GM08714 (cell line): ENCODE results near the gene WWP2.

Experiments used
- H3K4me3 ChIP-seq: fragments of 200-500 bp; sonication (Bioruptor generic); 2 replicates; pipeline ENCODE4 v1.5.1; 2014; ENCODE audit warnings: mild to moderate bottlenecking, low read length, inconsistent platforms
- ZNF274 ChIP-seq: IDR thresholded peaks from 2 replicates; pipeline ENCODE4 v1.6.1; 2012; ENCODE audit warnings: mild to moderate bottlenecking, low read depth, low read length

WWP2 gene

DNA sequence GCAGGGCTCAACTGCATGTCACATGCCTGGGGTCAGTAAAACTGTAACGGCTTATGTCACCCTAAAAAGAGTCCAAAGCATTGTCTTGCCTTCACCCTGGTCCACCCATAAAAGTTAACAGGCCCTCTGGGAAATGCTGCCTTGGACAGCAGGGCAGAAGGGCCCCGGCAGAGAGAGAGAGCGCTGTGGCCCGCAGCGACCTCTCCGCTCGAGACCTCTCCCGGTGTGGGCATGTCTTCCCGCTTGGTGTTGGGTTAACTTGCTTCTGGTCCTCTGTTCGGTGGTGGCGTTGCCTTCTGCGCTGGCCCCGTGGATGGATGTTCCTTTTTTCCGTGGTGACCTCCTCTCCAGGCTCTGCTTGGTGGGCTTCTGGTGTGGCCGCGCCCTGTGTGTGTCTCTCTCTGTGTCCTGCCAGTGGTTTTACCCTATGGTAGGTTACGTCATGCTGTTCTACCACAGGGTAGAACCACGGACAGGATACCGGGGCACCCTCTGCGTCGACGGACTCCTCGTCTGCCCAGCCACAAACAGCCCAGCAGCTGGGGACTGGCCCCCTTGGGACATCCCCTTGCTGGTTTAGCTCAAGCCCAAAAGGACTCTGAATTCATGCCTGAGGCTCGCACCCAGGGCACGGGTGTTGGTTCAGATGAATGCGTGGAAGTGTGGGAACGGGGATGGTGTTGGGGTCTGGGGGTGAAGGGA, 170.7 kb downstream of the WWP2 start:
- no peak for TF ChIP-seq ZNF274
- H3K4me3 ChIP-seq, result no peak overlapping the region

DNA sequence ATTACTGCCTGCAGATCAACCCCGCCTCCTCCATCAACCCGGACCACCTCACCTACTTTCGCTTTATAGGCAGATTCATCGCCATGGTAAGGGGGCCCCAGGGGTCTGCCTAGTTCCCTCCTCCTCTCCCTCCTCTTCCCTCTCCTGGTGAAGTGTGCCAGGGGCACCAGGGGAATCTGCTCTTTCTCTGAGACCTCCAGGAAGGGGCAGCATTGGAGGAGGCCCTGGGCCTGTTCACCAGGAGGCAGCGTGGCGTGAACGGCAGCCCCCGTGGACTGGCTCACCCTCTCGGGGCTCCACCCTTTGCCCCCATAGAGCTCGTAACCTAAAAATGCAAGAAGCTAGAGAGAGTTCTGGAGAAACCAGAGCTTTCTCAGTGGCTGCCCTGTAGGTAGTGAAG, 171.9 kb downstream of the WWP2 start:
- no peak for TF ChIP-seq ZNF274
- no peak overlapping the region for H3K4me3 ChIP-seq

DNA sequence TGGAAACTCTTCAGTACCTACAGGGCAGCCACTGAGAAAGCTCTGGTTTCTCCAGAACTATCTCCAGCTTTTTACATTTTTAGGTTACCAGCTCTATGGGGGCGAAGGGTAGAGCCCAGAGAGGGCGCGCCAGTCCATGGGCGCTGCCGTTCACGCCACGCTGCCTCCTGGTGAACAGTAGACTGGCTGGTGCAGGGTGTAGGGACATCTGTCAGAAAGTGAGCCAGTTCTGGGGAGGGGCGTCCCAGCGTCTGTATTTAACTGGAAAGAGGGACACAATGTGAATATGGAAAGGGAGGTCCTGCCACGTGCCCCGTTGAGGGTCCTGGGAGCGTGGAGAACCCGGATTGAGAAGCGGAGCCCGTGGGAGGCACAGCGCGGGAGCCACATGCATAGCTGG, 172.6 kb downstream of the WWP2 start:
- no peak for TF ChIP-seq ZNF274
- no peak overlapping the region for H3K4me3 ChIP-seq

DNA sequence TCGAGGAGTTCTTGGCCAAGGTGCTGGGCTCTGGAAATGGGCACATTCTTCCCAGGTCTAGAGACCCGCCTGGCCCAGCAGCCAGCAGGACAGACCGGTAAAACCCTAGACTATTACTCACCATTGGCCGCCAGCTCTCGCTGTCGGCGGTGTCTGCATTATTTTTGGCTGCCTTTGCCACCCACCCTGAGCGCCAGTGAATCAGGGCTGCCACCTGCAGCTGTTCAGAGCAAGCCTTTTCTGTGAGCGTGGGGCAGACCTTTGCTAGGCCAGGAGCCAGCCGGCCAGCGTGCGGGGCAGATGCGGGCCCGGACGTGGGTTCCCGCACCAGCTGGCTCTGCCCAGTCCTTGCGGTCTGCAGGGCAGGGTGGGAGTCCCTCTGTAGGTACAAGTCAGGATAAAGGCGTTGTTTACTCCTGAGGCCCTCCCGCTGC, 173.2 kb downstream of the WWP2 start:
- H3K4me3 ChIP-seq, result no peak overlapping the region

DNA sequence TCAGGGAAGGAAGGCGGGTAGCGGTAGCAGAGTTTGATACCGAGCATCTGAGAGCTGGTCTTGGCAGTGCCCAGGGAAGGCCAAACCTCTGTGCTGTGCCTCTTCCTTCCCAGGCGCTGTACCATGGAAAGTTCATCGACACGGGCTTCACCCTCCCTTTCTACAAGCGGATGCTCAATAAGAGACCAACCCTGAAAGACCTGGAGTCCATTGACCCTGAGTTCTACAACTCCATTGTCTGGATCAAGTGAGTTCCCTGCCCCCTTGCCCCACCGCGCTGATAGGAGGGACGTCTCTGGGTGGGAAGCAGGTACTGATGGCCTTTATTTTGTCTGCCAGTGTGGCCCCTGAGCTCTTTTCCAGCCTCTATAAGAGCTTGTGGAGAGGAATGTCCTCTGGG, 173.6 kb downstream of the WWP2 start:
- no peak overlapping the region for H3K4me3 ChIP-seq
- TF ChIP-seq ZNF274, result no peak

More for the DNA sequence above, 173.2 kb downstream of the WWP2 start:
- TF ChIP-seq ZNF274, result no peak

DNA sequence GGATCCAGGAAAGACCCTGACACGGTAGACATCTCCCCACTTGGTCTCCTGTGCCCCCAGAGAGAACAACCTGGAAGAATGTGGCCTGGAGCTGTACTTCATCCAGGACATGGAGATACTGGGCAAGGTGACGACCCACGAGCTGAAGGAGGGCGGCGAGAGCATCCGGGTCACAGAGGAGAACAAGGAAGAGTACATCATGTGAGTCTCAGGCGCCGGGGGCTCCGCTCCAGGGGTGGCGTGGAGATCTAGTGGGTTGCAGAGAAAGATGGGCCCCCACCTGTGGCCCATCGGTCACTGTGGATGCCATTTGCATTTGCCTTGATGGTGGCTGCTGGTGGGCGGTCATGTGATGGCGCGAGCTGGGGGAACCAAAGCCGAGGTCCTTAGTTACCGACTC, 174.1 kb downstream of the WWP2 start:
- TF ChIP-seq ZNF274, result no peak
- H3K4me3 ChIP-seq, result no peak overlapping the region

DNA sequence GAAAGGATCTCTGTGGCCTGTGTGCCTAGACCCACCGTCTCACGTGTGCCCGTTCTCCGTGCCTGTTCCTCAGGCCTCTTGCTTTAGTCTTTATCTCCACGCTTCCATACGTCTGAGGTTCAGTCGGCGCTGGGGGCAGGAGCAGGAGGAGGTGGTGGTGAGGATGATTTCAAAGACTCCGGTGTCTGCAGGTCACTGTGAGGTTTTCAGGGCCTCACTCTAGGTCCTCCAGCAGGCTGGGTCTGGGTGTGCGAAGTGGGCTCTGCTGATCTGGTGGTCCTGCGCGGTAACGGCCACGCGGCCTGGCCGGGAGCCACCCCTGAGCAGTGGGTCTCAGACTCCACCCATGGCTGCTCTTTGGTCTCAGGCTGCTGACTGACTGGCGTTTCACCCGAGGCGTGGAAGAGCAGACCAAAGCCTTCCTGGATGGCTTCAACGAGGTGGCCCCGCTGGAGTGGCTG, 174.6 kb downstream of the WWP2 start:
- H3K4me3 ChIP-seq, result no peak overlapping the region
- TF ChIP-seq ZNF274, result no peak

DNA sequence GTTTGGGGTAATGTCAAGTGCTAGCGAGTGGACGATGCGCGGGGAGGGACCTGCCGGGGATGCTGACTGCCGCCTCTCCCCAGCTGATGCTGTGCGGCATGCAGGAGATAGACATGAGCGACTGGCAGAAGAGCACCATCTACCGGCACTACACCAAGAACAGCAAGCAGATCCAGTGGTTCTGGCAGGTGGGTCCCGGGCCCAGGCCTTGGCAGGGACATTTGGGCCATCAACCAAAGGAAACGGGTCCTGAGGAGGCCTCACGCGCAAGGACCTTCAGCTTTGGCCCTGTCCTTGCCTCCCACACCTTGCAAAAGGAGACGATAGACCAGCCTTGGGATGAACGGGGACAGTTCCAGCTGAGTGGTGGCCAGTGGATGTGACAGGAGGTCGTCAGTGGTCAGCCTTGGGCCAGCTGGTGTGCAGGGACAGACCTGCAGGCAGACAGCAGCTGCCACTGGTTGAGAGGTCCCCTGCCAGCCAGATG, 175.4 kb downstream of the WWP2 start:
- no peak overlapping the region for H3K4me3 ChIP-seq
- TF ChIP-seq ZNF274, result no peak

DNA sequence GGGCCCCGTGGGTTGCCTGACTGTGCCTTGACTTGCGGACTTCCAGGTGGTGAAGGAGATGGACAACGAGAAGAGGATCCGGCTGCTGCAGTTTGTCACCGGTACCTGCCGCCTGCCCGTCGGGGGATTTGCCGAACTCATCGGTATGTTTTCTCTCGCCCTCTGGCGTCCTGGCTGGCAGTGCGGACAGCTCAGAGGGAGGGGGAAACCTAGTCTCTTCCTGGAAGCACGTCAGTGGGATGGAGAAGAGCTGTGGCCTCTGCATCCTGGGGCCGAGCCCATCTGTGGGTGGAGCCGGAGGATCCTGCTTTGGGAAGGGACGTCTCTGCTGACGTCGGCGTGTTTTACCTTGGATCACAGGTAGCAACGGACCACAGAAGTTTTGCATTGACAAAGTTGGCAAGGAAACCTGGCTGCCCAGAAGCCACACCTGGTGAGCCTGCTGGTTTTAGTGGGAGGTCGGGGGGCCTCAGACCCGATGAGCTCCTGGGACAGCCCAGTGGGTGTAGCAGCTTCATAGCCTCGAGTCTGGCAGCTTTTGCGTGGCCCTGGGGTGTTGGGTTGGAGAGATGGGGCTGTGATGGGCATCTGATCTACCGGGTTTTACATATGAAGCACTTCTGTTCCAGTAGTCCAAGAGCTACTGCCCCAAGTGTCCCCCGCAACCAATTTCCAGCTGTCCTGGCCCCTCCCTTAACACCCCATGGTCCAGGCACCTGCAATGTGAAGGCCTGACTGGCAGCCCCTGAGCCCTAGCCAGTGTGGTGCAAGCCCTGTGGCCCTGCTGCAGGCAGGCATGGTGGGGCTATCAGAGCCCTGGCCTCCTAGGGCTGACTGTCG, 177.1 kb downstream of the WWP2 start:
- no peak overlapping the region for H3K4me3 ChIP-seq
- TF ChIP-seq ZNF274, result no peak

DNA sequence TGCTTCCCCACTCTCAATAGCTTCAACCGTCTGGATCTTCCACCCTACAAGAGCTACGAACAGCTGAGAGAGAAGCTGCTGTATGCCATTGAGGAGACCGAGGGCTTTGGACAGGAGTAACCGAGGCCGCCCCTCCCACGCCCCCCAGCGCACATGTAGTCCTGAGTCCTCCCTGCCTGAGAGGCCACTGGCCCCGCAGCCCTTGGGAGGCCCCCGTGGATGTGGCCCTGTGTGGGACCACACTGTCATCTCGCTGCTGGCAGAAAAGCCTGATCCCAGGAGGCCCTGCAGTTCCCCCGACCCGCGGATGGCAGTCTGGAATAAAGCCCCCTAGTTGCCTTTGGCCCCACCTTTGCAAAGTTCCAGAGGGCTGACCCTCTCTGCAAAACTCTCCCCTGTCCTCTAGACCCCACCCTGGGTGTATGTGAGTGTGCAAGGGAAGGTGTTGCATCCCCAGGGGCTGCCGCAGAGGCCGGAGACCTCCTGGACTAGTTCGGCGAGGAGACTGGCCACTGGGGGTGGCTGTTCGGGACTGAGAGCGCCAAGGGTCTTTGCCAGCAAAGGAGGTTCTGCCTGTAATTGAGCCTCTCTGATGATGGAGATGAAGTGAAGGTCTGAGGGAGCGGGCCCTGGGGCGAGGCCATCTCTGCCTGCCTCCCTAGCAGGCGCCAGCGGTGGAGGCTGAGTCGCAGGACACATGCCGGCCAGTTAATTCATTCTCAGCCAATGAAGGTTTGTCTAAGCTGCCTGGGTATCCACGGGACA, 177.9 kb downstream of the WWP2 start:
- no peak overlapping the region for H3K4me3 ChIP-seq
- TF ChIP-seq ZNF274, result no peak

DNA sequence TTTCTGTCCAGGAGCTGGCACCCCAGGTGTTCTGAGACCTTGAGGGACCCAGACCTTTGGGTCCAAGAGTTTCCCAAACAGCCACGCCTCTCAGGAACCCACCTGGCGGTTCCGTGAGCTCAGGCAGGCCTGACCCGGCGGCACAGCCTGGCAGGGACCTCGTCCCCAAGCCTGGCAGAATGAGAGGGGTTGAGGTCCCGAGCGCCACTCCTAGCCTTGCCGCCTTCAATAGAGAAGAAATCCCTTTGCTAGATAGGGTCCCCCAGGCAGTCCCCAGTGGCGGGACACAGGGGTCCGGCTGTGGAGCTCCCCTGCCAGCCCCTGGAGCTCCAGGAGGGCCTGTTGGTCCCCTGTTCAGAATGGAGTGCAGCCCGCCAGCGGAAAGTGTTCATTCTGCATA, 178.5 kb downstream of the WWP2 start:
- TF ChIP-seq ZNF274, result no peak
- no peak overlapping the region for H3K4me3 ChIP-seq

DNA sequence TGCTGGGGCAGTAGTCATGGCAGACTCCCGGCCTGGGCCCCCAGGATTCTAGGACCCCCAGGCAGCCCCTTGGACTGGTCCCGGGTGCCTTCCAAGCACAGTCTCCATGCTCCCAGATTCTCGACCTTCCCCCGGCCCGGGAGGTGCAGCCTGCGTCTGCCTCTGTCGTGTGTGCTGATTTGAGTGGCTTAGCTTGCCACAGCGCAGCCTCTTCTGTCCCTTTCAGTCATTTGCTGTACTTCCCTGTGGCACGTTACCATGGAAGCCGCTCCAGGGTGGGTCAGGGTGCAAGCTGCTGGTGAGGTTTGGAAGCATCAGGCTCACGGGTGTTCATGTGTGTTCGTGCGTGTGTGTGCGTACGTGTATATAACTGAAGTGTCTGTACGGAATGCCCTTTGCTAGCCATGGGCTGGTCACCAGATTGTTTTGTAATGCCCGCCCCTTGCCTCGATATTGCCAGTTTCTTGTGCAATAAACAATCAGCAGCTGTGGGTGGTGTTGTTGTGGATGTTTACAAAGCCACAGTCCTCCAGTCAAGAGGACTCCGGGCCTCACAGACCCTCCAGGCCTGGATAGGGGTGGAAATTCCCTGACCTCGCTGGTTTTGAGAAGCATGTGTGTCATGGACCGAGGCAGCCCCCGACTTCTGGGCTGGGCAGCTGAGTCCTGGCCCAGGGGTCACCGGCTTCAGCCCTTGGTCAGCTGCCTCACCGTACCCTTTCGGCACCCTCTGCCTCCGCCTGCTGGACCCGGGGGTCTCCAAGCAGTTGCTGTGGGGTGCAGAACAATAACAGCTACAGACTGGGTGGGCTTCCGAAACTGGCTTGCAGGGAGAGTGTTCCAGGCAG, 179.3 kb downstream of the WWP2 start:
- no peak overlapping the region for H3K4me3 ChIP-seq
- no peak for TF ChIP-seq ZNF274

DNA sequence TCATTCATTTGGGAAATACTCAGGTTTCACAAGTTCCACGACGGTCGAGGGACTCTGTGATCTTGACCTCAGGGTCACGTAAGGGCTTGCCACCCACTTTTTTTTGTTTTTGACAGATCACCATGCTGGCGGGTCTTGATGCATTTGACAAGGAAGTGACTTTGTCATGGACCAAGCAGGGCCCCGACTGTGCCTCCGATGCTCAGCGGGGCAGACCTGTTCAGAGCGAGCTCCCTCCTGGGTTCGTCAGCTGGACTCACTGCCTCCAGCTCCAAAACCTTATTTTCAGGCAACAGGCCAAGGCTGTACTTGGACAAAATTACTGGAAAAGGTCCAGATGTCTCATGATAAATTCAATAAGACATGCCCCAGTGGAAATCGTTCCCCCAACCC, 180.0 kb downstream of the WWP2 start:
- H3K4me3 ChIP-seq, result no peak overlapping the region
- TF ChIP-seq ZNF274, result no peak
